IMR-90 (cell line): ENCODE results near the gene NUDCD2.

Experiments used
- POLR2A ChIP-seq: IDR thresholded peaks from 2 replicates; pipeline ENCODE4 v1.6.1; 2012; ENCODE audit warnings: mild to moderate bottlenecking, low read depth, low read length
- TF ChIP-seq, protein P1 (sequence below): conservative IDR thresholded peaks from 2 replicates; pipeline ENCODE4 v1.5.1; 2012; ENCODE audit warnings: mild to moderate bottlenecking, low read depth, low read length, improper control_type of control experiment

- TF ChIP-seq, protein P1, sequence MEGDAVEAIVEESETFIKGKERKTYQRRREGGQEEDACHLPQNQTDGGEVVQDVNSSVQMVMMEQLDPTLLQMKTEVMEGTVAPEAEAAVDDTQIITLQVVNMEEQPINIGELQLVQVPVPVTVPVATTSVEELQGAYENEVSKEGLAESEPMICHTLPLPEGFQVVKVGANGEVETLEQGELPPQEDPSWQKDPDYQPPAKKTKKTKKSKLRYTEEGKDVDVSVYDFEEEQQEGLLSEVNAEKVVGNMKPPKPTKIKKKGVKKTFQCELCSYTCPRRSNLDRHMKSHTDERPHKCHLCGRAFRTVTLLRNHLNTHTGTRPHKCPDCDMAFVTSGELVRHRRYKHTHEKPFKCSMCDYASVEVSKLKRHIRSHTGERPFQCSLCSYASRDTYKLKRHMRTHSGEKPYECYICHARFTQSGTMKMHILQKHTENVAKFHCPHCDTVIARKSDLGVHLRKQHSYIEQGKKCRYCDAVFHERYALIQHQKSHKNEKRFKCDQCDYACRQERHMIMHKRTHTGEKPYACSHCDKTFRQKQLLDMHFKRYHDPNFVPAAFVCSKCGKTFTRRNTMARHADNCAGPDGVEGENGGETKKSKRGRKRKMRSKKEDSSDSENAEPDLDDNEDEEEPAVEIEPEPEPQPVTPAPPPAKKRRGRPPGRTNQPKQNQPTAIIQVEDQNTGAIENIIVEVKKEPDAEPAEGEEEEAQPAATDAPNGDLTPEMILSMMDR, result no peak
- no peak for TF ChIP-seq POLR2A
These were observed 18.5 kb upstream of the NUDCD2 start for GRCh38 chr5:163478126-163478981.
